Activated CD8-positive, alpha-beta memory T cell treated with anti-CD3 and anti-CD28 coated beads, Interleukin-2, amount 50 U/mL, for 24 hours (primary cell): ENCODE measurements around the gene CRYGN.

Experiments used
- DNase-seq: peaks from one replicate; pipeline ENCODE4 v3.0.0-alpha.2; 2020; ENCODE audit errors: extremely low read depth

The CRYGN gene, protein sequence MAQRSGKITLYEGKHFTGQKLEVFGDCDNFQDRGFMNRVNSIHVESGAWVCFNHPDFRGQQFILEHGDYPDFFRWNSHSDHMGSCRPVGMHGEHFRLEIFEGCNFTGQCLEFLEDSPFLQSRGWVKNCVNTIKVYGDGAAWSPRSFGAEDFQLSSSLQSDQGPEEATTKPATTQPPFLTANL

GRCh38 chr7:151439855-151440798 lies at the start of gene CRYGN:
TSS of gene CRYGN (minus strand) at chr7:151440141. CDS start at chr7:151439917, 224 bp downstream.
- no peak for DNase-seq

DNA sequence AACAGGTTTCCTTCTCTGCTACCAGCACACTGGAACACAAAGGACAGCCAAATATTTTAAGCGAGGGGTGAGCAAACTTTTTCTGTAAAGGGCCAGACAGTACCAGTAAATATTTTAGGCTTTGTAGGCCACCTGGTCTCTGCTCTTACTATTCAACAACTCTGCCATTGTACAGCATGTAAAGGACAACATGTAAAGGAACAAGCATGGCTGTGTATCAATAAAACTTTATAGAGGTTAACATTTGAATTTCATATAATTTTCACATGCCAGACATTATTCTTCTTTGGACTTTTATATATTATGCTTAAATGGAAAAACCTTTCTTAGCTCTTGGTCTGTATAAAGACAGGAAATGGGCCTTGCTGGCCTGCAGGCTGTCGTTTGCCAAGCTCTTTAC lies 49.6 kb upstream of the CRYGN start:
- no peak for DNase-seq

DNA sequence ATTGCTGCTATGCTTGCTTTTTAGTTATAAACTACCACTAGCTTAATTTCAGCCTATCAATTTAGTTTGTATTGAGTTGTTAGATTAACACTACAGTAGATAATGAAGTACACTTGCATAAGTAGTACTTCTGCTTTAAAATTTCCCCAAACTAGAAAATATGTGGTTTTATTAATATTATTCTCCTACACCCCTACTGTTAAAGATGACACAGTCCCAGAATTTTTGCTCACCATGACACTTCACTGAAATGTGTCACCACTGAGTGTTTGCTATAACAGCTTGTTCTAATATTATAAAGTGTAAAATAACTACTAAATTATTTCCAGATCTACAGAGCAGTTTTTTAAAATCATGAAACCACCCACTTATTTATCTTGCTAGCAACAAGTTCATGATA lies 48.2 kb upstream of the CRYGN start:
- no peak for DNase-seq

- DNase-seq: no peak
These were observed 47.3 kb upstream of the CRYGN start for GRCh38 chr7:151487228-151487627.

DNA sequence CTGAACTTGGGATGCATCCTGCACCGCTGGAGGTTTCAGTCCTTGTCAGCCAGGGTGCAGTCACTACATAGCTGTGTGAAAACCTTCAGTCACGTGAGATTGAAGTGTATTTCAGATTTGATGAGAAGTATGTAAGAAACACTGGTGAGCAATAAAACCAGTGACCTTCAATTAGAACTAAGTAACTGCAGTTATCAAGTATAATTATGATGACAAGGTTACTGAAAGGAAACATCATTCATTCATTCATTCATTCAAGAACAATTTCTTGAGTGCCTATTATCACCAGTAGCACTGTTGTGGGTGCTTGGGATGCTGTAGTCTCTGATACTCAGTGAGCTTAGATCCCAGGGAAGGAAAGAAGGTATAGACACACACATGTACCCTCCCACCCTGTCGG lies 46.1 kb upstream of the CRYGN start:
- DNase-seq: no peak

GRCh38 chr7:151484971-151485707 lies 45.2 kb upstream of the CRYGN start:
- no peak for DNase-seq

DNA sequence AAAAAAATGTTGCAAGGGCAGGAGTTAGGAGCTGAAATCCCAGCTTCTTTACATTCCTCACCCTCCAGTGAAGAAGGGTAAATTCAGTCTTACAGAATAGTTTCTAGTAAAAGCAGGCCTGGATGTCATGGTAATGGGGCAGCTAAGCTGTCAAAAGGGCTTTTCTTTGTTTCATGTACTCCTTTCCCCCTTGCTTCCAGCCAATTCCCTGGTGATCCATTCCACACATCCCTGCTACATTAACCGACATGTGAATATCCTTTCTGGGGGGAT lies 43.7 kb upstream of the CRYGN start:
- no peak for DNase-seq

DNA sequence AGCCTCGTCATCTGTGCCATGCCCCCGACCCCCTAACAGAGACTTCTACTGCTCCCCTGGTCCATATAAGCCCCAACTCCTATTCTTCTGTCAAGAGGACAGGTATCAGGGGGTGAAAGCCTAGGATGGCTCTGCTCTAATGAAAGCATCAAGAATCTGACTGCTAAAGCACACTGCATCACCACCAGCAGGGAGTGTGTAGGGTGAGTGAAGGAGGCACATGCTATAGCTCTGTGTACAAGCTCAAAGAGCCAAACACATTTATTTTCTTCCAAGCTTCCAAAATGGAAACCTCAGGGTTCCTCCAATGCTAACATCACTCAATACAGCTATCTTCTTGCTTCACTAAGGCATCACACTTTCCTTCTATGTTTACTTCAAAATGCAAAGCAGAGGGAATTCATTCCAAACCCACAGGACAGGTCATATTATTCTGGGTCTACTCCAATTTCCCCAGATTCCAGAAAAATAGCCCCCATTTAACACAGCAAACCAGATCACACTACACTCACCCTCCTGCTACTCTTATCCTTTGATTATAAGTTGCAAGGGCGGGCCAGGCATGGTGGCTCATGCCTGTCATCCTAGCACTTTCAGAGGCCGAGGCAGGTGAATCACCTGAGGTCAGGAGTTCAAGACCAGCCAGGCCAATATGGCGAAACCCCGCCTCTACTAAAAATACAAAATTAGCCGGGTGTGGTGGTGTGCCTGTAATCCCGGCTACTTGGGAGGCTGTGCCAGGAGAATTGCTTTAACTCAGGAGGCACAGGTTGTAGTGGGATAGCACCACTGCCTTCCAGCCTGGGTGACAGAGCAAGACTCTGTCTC lies 43.2 kb upstream of the CRYGN start:
- no peak for DNase-seq

DNA sequence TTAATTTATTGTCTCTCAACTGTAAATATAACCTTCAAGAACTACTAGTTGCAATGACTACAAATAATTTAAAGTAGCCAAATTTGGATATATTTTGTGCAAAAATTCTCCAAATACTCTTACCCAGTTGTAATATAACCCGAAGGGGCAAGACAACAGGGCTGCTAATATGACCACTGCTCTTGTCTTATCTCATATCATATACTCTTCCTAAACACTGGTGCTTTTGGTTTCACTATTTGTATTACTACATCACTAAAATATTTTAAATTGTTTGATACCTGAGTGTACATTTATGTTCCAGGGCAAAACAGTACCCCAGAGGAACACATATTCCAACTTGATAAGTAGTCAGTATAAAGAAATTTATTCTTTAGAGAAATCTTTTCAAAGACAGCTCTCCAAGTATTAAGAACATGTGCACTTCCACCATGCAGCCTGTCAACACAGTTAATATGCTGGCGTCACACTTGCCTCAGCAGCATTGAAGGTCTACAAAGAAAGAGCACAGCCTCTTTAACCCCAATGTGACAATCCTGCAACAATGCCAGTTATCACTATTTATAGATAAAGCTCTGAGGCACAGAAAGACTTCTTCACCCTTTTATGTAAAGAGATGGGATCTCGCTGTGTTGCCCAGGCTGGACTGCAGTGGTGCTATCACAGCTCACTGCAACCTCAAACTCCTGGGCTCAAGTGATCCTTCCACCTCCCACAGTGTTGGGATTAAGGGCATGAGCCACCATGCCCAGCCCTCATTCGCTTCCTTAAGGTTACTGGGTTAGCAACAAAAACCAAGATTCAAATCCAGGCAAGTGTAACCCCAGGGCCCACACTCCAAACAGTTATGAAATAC lies 41.9 kb upstream of the CRYGN start:
- DNase-seq: no peak

- no peak for DNase-seq
These were observed 37.9 kb upstream of the CRYGN start for GRCh38 chr7:151477867-151478266.

GRCh38 chr7:151472644-151473380 lies 32.9 kb upstream of the CRYGN start:
- no peak for DNase-seq

DNA sequence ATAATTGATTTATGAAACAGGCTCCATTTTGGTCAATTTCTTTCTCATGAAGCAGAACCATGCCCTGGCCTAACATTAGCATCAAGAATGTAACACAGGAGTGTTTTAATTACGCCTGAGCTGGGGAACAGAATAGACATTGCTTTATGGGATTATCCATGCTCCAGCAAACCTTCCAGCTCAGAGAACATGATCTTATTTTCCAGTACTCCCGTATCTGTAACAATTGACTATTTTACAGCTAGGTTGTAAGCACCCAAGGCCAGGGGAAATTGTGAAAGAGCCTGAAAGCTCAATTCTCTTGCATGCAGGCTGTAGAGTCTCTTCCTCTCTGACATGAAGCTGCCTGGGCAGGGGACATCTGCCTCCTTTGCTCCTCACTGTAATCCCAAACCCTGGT lies 30.8 kb upstream of the CRYGN start:
- no peak for DNase-seq

DNA sequence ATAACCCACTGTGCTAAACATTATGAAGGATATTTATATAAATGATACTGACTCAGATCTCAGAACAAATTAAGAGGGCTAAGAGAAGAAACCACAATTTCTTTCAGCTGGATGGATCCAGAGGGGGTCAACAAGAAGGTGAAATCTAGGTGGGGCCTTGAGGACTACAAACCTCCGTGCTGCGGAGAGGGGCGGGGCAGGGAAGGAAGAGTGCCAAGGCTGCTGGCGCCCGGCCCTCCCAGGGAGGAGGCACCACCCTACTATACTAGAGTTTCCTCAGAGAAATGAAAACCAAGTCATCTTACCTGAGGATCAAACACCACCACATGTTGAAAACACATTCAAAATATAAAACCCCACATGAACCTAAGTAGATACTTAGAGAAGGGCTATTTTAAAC lies 29.3 kb upstream of the CRYGN start:
- no peak for DNase-seq

GRCh38 chr7:151468217-151469018 lies 28.5 kb upstream of the CRYGN start:
- no peak for DNase-seq

DNA sequence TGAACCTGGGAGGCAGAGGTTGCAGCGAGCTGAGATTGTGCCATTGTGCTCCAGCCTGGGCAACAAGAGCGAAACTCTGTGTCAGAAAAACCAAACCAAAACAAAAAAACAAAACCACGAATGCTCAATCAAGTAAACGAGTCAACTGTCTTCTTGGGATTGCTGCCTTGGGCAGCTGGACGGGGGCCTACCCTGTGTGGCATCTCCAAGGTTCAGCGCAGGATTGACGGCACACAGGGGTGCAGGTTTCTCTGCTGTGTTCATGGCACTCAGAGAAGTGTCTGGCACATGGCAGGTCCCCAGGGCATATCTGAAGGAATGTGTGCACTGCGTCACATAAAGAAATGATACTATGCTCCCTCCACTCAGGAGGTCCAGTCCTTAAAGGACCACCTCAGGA lies 25.2 kb upstream of the CRYGN start:
- DNase-seq: no peak

- no peak for DNase-seq
These were observed 22.4 kb upstream of the CRYGN start for GRCh38 chr7:151462306-151462779.

- DNase-seq: no peak
These were observed 21.9 kb upstream of the CRYGN start for GRCh38 chr7:151461942-151462230.

GRCh38 chr7:151461096-151461941 lies 21.4 kb upstream of the CRYGN start:
- no peak for DNase-seq

GRCh38 chr7:151460474-151460855 lies 20.5 kb upstream of the CRYGN start:
- DNase-seq: no peak
